GM19324 (cell line): ENCODE results near the gene MAGEE2.
"Not testable (repeated sequence)": the region's sequence is repeated elsewhere in the genome, so short reads cannot be mapped to it uniquely, and the experiment has no call there.

Experiments used
- ATAC-seq: cut with Tn5 transposase; IDR thresholded peaks from one replicate; pipeline ENCODE4 v1.9.1; 2021; ENCODE audit warnings: mild to moderate bottlenecking, moderate library complexity; ENCODE audit not compliant: unreplicated experiment, low FRiP score

MAGEE2 gene, protein sequence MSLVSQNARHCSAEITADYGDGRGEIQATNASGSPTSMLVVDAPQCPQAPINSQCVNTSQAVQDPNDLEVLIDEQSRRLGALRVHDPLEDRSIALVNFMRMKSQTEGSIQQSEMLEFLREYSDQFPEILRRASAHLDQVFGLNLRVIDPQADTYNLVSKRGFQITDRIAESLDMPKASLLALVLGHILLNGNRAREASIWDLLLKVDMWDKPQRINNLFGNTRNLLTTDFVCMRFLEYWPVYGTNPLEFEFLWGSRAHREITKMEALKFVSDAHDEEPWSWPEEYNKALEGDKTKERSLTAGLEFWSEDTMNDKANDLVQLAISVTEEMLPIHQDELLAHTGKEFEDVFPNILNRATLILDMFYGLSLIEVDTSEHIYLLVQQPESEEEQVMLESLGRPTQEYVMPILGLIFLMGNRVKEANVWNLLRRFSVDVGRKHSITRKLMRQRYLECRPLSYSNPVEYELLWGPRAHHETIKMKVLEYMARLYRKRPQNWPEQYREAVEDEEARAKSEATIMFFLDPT

GRCh38 chrX:75784680-75785491, at the start of gene MAGEE2:
MAGEE2 (minus strand) TSS chrX:75785254; CDS start chrX:75785051, 203 bp downstream.
- no peak for ATAC-seq

GRCh38 chrX:75786290-75786689, 1.2 kb upstream of the MAGEE2 start:
- ATAC-seq = no peak

- no peak for ATAC-seq
Measured at GRCh38 chrX:75781611-75782010, 3.4 kb downstream of the MAGEE2 start.

- not testable (repeated sequence) for ATAC-seq
Measured at GRCh38 chrX:75768063-75768462, 17.0 kb downstream of the MAGEE2 start.

DNA sequence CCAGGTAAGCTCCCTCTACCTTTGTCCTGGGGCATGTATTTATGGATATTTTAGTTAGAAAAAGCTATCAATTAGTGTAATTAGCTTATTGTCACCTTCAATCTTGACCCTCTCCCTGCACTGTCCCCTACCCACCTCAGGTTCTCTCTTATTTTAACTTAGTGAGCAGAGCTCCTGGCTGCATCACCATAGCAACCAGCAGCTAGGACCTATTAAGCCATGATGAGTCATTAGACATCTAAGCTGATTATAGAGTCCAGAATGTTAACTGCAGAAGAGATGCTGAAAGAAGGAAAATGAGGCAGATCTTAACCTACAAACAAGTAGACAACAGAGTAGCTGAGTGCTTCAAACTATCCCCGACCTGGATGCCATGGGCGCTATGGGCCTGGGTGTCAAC, 36.6 kb downstream of the MAGEE2 start:
- ATAC-seq = no peak

GRCh38 chrX:75746891-75747639, 38.0 kb downstream of the MAGEE2 start:
- peak; percentile 73 for ATAC-seq
